Activated CD4-positive, alpha-beta T cell treated with anti-CD3 and anti-CD28 coated beads, Interleukin-2, amount 50 U/mL, for 4 hours (primary cell): Measurements from ENCODE around the gene IMPDH2.

Source experiments
- DNase-seq, 2 experiments: peaks; one replicate each; pipeline ENCODE4 v3.0.0-alpha.2; 2020

Gene IMPDH2

DNA sequence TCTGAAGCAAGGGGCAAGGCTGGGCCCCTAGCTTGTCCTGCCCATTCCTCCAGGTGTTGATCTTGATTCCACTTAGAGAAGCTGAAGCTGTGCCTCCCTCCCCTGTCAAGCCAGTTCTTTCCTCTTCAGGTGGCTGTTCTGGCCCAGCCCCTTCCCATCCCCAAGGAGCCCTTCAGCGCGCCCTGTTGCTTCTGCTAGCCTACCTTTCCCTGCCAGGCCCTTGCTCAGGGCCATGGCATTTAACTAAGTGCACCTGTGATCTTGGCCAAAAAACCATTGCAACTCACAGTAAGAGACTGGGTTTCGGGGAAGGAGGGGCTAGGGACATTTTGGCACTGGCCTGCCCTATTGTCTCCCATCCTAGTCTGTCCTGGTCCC lies 23.9 kb downstream of the IMPDH2 start:
- no peak for DNase-seq

DNA sequence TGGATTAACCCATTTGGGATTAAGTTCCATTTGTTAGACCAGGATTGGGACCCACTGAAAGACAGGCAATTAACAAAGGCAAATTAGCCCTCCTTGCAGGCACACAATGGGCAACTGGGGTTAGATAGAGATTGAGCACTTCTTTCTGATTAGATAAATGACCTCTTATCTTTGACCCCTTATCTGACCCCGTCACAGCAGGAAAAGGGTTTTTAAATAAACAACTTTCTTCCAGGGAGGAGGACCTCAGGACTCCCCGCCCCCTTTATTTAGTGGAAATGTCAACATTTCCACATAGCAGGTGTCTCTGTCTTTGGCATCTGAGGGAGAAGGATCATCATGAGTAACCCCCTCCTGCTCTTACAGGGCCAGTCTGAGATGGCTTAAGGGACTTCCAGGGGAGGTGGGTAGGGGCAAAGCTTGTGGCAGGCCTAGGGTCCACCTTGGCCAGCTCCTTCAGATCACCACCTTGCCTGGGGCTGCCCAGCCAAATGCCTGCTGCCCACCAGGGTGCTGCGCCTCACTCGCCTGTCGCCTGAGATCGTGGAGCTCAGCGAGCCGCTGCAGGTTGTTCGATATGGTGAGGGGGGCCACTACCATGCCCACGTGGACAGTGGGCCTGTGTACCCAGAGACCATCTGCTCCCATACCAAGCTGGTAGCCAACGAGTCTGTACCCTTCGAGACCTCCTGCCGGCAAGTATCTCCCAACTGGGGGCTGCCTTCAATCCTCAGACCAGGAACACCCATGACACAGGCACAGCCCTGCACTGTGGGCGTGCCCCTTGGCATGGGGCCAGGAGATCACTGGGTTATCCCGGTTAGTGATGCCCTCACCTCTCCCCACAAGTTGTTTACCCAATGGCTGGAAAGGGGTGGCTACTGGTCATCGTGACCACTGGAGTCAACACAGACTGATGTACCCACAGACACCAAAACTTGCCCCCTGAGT lies 24.6 kb downstream of the IMPDH2 start:
- DNase-seq, result no peak

DNA sequence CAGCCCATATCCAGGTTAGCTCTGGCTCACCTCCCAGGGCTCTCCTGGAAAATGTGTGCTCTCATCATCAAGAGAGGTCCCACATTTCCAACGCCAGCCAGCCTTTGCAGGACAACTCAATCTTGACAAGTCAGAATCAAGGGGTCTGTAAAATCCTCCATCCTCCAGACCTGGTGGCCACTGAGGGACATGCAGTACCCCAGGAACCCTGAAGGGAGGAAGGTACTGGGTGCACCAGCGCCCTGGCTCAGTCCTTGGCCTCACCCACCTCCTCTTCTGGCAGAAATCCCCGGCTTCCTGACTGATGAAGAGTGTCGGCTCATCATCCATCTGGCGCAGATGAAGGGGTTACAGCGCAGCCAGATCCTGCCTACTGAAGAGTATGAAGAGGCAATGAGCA lies 28.0 kb downstream of the IMPDH2 start:
- DNase-seq, result no peak

- no peak for DNase-seq
These were observed 29.9 kb downstream of the IMPDH2 start for GRCh38 chr3:48999085-48999858.

DNA sequence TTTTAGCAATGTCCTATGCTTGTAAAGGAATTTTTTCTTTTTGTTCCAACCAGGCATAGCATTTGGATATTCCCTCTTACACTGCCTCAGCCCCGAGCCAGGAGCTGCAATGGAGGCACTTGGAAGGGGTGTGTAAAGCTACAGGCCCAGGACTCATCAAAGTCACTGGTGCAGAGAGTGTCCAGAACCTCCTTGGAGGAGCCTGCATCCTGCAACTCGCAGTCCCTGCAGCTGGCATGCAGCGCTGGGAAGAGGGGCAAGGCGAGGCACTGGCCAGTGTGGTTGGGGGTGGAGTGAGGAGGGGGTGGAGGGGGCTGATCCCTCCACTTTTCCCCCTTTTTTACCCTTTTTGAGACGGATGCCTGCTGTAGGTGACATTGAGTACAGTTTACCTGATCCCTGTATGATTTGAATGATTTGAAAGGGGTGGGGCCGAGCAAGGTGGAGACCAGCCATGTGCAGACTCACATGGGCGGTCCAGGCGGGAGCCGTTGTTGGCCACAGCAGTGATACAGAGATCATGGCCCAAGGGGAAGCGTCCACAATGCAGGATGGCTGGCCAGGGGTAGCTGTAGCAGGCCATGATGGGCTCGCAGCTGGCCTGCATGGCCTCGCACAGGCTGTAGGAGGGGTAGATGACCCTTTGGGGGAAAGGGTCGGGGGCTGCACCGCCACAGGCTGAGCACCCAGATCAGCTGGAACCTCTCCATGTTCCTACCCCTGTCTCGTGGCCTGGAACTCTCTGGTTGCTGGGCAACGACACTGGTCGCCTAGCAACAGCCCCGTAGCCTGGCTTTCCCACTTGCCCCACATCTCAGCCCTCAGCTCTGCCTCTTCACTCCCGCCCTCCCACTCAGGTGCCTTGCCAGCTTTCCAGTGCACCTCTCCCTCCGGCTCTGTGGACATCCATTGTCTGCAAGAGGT lies 31.2 kb downstream of the IMPDH2 start:
- no peak for DNase-seq

DNA sequence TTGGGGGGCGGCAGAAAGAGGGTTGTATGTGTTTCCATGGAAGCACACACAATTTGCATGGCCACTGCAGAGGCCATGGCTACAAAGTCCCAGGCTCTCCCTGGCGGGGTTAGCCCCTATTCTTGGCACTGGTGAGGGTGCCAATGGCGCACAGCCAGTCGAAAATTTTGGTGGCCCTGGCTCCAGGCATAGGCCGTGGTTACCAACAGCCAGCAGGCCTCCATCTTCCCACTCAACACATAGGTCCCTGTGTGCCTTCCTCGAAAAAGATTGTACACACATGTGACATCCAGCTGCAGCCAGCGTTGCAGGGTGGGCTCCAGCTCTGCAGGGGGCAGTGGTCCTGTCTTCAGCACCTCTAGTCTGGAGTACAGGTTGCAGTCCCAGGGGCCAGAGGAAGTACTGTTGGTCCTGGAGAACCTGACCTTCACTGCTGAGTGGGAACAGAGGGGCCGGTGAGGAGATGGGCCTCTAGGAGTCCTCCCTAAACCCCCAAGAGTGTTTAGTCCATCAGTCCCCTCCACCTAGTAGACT lies 32.0 kb downstream of the IMPDH2 start:
- DNase-seq, result no peak

DNA sequence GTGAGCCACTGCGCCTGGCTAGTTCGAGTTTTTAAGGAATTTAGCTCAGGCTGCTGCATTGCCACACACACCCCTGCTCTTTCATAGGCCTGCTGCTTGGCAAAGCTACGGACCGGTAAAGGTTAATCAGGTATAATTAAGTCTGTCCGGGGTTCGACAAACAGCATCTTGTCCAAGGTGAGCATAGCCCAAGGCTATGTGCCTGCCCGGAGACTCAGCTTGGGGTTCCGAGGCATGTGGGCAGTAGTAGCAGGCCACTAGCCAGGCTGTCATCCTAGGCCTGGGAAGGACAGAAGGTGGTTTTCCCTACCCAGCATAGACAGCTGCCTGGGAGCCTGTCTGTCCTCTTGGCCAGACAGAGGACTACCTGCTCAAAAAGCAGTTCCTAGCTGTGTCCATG lies 32.6 kb downstream of the IMPDH2 start:
- DNase-seq, result no peak

DNA sequence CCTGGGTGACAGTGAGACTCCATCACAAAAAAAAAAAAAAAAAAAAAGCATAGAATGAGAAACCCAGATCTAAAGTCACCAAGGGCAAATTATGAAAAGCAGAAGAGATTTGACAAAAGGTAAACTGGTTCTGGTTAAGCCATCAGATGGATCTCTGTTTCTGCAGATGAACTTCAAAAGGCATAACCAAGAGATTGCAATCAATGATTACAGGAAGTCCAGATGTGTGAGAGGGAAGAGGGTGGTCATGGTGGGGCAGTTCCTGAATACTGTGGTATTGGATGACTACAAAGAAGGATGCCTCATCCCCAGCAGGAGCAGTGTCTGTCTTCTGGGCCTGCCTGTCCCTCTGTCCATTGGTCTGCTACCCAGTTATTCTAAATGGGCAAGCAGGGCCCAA lies 35.4 kb downstream of the IMPDH2 start:
- DNase-seq, result no peak

DNA sequence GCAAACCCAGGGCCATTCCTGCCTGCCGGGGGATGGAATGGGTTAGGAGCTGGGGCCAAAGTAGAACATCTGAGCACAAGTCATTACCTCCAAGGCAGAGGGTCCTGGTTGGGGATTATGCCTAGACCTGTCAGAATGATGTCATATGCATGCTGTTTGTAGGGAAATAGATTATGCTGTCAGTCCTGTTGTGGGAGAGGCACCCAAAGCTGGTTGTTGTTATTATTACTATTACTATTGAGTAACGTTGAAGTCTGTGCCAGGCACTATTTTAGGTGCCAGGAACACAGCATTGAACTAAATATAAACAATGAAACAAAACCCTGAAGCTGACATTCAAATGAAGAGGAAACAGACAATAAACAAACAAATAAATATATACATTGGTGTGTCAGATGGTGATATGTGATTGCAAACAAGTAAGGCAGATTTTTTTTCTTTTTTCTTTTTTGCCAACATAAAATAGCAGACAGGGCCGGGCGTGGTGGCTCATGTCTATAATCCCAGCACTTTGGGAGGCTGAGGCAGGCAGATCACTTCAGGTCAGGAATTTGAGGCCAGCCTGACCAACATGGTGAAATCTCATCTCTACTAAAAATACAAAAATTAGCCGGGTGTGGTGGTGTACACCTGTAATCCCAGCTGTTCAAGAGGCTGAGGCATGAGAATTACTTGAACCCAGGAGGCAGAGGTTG lies 37.2 kb downstream of the IMPDH2 start:
- no peak for DNase-seq

- DNase-seq, result no peak
These were observed 38.3 kb downstream of the IMPDH2 start for GRCh38 chr3:48990636-48991469.

DNA sequence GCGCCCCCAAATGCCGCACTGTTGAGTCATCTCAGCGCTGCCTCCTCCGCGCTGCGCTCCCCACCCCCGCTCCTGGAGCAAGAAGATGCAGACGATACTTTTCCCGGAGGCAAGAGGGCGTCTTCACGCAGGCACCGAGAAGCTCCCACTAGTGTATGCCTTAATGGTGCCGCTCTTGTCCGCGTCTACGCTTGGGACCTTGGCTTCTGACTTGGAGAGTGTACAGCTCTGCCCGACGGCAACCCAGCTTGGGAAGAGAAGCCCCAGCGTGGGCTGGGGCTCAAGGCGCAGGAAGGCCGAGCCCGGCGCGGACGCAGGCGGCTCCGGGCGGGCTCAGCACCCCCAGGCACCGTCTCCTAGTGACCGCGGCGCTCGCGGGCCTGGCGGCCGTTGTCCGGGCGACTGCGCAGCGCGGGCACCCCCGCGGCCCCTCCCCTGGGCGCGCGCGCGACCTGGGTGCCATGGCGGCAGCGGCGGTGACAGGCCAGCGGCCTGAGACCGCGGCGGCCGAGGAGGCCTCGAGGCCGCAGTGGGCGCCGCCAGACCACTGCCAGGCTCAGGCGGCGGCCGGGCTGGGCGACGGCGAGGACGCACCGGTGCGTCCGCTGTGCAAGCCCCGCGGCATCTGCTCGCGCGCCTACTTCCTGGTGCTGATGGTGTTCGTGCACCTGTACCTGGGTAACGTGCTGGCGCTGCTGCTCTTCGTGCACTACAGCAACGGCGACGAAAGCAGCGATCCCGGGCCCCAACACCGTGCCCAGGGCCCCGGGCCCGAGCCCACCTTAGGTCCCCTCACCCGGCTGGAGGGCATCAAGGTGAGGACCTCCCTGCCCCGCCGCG lies 39.2 kb downstream of the IMPDH2 start, which contains the start of gene P4HTM:
Gene P4HTM, plus strand, starts transcription at position 446 of the 840 bp plus-strand sequence. Its CDS starts 16 bp downstream, at position 462.
- DNase-seq, result peak; percentile 84 to 86

- no peak for DNase-seq
These were observed 39.9 kb downstream of the IMPDH2 start for GRCh38 chr3:48989126-48989795.

GRCh38 chr3:48985831-48986376 lies 43.3 kb downstream of the IMPDH2 start:
- no peak for DNase-seq

- no peak for DNase-seq
These were observed 44.5 kb downstream of the IMPDH2 start for GRCh38 chr3:48984663-48985062.

- DNase-seq, result no peak
These were observed 46.1 kb downstream of the IMPDH2 start for GRCh38 chr3:48983096-48983495.

DNA sequence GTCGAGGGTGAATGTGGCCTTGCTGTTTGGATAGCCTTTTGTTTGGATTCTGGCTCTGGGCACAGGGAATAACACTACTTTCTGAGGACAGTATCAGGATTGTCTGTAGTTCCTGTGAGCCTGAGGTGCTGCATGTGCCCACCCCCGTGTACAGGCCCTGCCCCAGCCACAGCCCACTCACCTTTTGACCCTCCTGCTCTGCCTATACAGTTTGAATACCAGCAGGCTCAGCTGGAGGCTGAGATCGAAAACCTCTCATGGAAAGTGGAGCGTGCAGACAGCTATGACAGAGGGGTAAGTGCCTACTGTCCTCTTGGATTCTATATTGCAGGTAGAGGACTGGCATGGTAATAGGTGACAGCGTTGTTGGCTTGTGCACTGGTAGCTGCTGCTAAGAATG lies 46.5 kb downstream of the IMPDH2 start:
- DNase-seq, result no peak

DNA sequence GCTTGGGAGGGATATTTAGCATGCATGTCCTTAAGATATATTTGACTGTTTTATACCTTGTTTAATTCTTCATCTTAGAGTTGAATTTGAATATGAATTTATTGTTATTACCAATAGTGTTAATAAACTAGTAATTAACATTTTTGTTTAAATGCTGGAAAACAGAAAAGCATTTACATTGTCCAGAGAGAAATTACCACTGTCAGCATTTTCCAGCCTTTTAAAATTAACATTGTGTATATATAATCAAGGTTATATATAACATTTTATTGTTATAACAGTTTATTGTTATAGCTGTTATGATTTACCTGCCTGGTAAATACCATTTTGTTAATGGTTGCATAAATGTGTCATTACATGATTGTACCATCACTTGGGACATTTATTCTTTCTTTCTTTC lies 47.2 kb downstream of the IMPDH2 start:
- DNase-seq, result no peak

- DNase-seq, result no peak
These were observed 48.9 kb downstream of the IMPDH2 start for GRCh38 chr3:48980295-48980694.

DNA sequence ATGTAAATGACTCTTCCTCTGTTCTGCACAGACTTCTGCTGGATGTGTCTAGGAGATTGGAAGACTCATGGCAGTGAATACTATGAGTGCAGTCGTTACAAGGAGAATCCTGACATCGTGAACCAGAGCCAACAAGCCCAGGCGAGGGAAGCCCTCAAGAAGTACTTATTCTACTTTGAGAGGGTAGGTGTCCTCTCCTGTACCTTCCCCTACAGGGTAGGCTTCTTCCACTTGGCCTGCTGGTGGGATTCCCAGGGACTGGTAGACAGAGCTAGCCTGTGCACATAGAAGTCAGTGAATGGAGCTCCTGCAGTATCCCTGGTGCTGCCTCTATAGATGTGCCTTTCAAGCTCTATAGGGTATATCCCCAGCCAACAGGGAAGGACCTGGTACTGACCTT lies 49.7 kb downstream of the IMPDH2 start:
- DNase-seq, result no peak
